H9 (cell line): ENCODE measurements around the gene TRAF6. TPM values are rescaled to one million over a fixed set of nuclear protein-coding genes. Genes with fewer than 3 reads are reported as not detected.

Source experiments
- DNase-seq: peaks from one replicate; pipeline ENCODE4 v3.0.0-alpha.2; 2017
- H2AFZ ChIP-seq: one replicate; pipeline ENCODE4 v1.6.1; 2013; ENCODE audit warnings: mild to moderate bottlenecking, low read length, control low read depth, moderate library complexity
- H2AK5ac ChIP-seq: 2 replicates; pipeline ENCODE4 v1.6.1; 2013; ENCODE audit warnings: low read length, control low read depth, mixed read lengths; ENCODE audit not compliant: insufficient read length
- H2BK120ac ChIP-seq: one replicate; pipeline ENCODE4 v1.6.1; 2013; ENCODE audit warnings: low read depth, mild to moderate bottlenecking, low read length, control low read depth, inconsistent platforms; ENCODE audit not compliant: poor library complexity, severe bottlenecking
- H2BK12ac ChIP-seq: 2 replicates; pipeline ENCODE4 v1.6.1; 2013; ENCODE audit warnings: low read length, control low read depth, mixed read lengths, low read depth; ENCODE audit not compliant: insufficient read length
- H2BK15ac ChIP-seq: 2 replicates; pipeline ENCODE4 v1.6.1; 2013; ENCODE audit warnings: low read depth, low read length, control low read depth
- H2BK20ac ChIP-seq: one replicate; pipeline ENCODE4 v1.6.1; 2013; ENCODE audit warnings: low read depth, mild to moderate bottlenecking, low read length, control low read depth, inconsistent platforms; ENCODE audit not compliant: poor library complexity, severe bottlenecking
- H2BK5ac ChIP-seq: 2 replicates; pipeline ENCODE4 v1.6.1; 2013; ENCODE audit warnings: low read length, control low read depth, mixed read lengths; ENCODE audit not compliant: insufficient read length
- H3K14ac ChIP-seq: 2 replicates; pipeline ENCODE4 v1.6.1; 2013; ENCODE audit warnings: low read length, control low read depth; ENCODE audit not compliant: insufficient read depth
- H3K18ac ChIP-seq: 2 replicates; pipeline ENCODE4 v1.6.1; 2013; ENCODE audit warnings: low read depth, mild to moderate bottlenecking, mixed read lengths, low read length, control low read depth; ENCODE audit not compliant: insufficient read length
- H3K23ac ChIP-seq: 2 replicates; pipeline ENCODE4 v1.6.1; 2013; ENCODE audit warnings: low read length, control low read depth, mixed read lengths, low read depth; ENCODE audit not compliant: insufficient read length
- H3K23me2 ChIP-seq: 2 replicates; pipeline ENCODE4 v1.6.1; 2013; ENCODE audit warnings: low read depth, mild to moderate bottlenecking, mixed read lengths, low read length, control low read depth; ENCODE audit not compliant: insufficient read length, poor library complexity, severe bottlenecking
- H3K27ac ChIP-seq: 2 replicates; pipeline ENCODE4 v1.5.1; 2013; ENCODE audit warnings: low read length, control low read depth, mixed read lengths, low read depth; ENCODE audit not compliant: insufficient read length
- H3K27me3 ChIP-seq: 2 replicates; pipeline ENCODE4 v1.6.1; 2013; ENCODE audit warnings: low read length, control low read depth, inconsistent platforms; ENCODE audit not compliant: insufficient read depth
- H3K4ac ChIP-seq: 2 replicates; pipeline ENCODE4 v1.6.1; 2013; ENCODE audit warnings: low read depth, mild to moderate bottlenecking, control low read depth, inconsistent platforms, low read length, moderate library complexity
- H3K4me1 ChIP-seq: 2 replicates; pipeline ENCODE4 v1.6.1; 2013; ENCODE audit warnings: low read length, control low read depth, inconsistent platforms; ENCODE audit not compliant: insufficient read depth
- H3K4me2 ChIP-seq: 2 replicates; pipeline ENCODE4 v1.6.1; 2013; ENCODE audit warnings: low read length, control low read depth, mixed read lengths; ENCODE audit not compliant: insufficient read length, insufficient read depth
- H3K56ac ChIP-seq: 2 replicates; pipeline ENCODE4 v1.6.1; 2013; ENCODE audit warnings: low read depth, mild to moderate bottlenecking, mixed read lengths, low read length, control low read depth; ENCODE audit not compliant: insufficient read length
- H3K79me1 ChIP-seq: 2 replicates; pipeline ENCODE4 v1.6.1; 2013; ENCODE audit warnings: low read depth, mild to moderate bottlenecking, moderate library complexity, low read length, control low read depth, inconsistent platforms; ENCODE audit not compliant: insufficient read depth, poor library complexity, severe bottlenecking
- H3K79me2 ChIP-seq: 2 replicates; pipeline ENCODE4 v1.6.1; 2013; ENCODE audit warnings: low read length, control low read depth, inconsistent platforms; ENCODE audit not compliant: insufficient read depth
- H3K9ac ChIP-seq: 2 replicates; pipeline ENCODE4 v1.6.1; 2013; ENCODE audit warnings: low read length, control low read depth, mixed read lengths; ENCODE audit not compliant: insufficient read length; ENCODE audit errors: extremely low read depth
- H3K9me3 ChIP-seq: one replicate; pipeline ENCODE4 v1.6.1; 2013; ENCODE audit warnings: low read depth, low read length, inconsistent platforms; ENCODE audit not compliant: control insufficient read depth
- H3T11ph ChIP-seq: one replicate; pipeline ENCODE4 v1.6.1; 2013; ENCODE audit warnings: mild to moderate bottlenecking, low read length, control low read depth, inconsistent platforms
- H4K20me1 ChIP-seq: one replicate; pipeline ENCODE4 v1.6.1; 2013; ENCODE audit not compliant: control insufficient read depth, insufficient read length, insufficient read depth
- H4K5ac ChIP-seq: 2 replicates; pipeline ENCODE4 v1.6.1; 2013; ENCODE audit warnings: low read depth, mild to moderate bottlenecking, mixed read lengths, low read length, control low read depth; ENCODE audit not compliant: insufficient read length
- H4K8ac ChIP-seq: replicated peaks from 2 replicates; pipeline ENCODE4 v1.6.1; 2013; ENCODE audit warnings: low read length, control low read depth, mixed read lengths, low read depth; ENCODE audit not compliant: insufficient read length
- H4K91ac ChIP-seq: 2 replicates; pipeline ENCODE4 v1.6.1; 2013; ENCODE audit warnings: low read depth, mild to moderate bottlenecking, moderate library complexity, mixed read lengths, low read length, control low read depth; ENCODE audit not compliant: insufficient read length
- H3K27ac Mint-ChIP-seq, 3 experiments: 2 replicates in 2 of 3; 3 replicates in 1 of 3; pipeline ENCODE4 v1.8.0; 2020 to 2021; ENCODE audit warnings: mixed read lengths in 3 of 3, mild to moderate bottlenecking in 1 of 3, moderate library complexity in 1 of 3
- H3K27me3 Mint-ChIP-seq: 2 replicates; pipeline ENCODE4 v1.8.0; 2021; ENCODE audit warnings: low read depth, mild to moderate bottlenecking, moderate library complexity, mixed read lengths
- H3K36me3 Mint-ChIP-seq, 3 experiments: 2 replicates in 2 of 3; 3 replicates in 1 of 3; pipeline ENCODE4 v1.8.0; 2020 to 2021; ENCODE audit warnings: low read depth in 3 of 3, mixed read lengths in 3 of 3; ENCODE audit not compliant: insufficient read depth in 1 of 3
- H3K4me1 Mint-ChIP-seq, 2 experiments: 2 replicates each; pipeline ENCODE4 v1.8.0; 2020; ENCODE audit warnings: mixed read lengths in 2 of 2
- H3K4me3 Mint-ChIP-seq, 2 experiments: 2 replicates in 1 of 2; 3 replicates in 1 of 2; pipeline ENCODE4 v1.8.0; 2020 to 2021; ENCODE audit warnings: mild to moderate bottlenecking in 2 of 2, mixed read lengths in 2 of 2, moderate library complexity in 1 of 2
- H3K9me3 Mint-ChIP-seq, 2 experiments: 2 replicates in 1 of 2; 3 replicates in 1 of 2; pipeline ENCODE4 v1.8.0; 2020; ENCODE audit warnings: mild to moderate bottlenecking in 2 of 2, mixed read lengths in 2 of 2, moderate library complexity in 1 of 2
- WGBS: extraction: QIAGEN DNeasy Blood & Tissue Kit; methylation state at CpG from one replicate; pipeline ENCODE4 v1.1.7; 2013; ENCODE audit warnings: missing lambda C conversion rate, low lambda C conversion rate, mixed read lengths; ENCODE audit not compliant: insufficient read length; ENCODE audit errors: extremely low coverage; 5-methylcytosine and 5-hydroxymethylcytosine counted together
- total RNA-seq: library from RNA; stranded (reverse); gene quantifications from 2 replicates; pipeline ENCODE4 v1.2.1, GENCODE V29; 2021
- TF ChIP-seq, protein P1 (sequence below): fragments of 200-600 bp; sonication (generic); conservative IDR thresholded peaks from 3 replicates; pipeline ENCODE4 v1.8.0; 2021; ENCODE audit warnings: antibody characterized with exemption, mild to moderate bottlenecking

The TRAF6 gene
- total RNA-seq, 1 experiment from 2014 or later: 9.9 TPM

GRCh38 chr11:36462321-36462720, 47.8 kb downstream of the TRAF6 start:
- Histone ChIP-seq H3T11ph (no peak overlapping the region), H4K5ac (no peak overlapping the region), H3K23me2 (no peaks in the 10 kb centered on the region), H3K56ac (no peak overlapping the region), H3K27ac (no peak overlapping the region), H2BK20ac (no peak overlapping the region), H3K4me1 (no peaks in the 10 kb centered on the region), H3K14ac (no peak overlapping the region), H3K9ac (no peak overlapping the region), H3K79me2 (no peaks in the 10 kb centered on the region), H4K91ac (no peak overlapping the region), H3K18ac (no peak overlapping the region), H3K4me2 (no peak overlapping the region), H2BK12ac (no peak overlapping the region), H3K79me1 (no peaks in the 10 kb centered on the region), H2BK120ac (no peak overlapping the region), H4K8ac (no peak overlapping the region), H2AK5ac (no peak overlapping the region), H2BK5ac (no peak overlapping the region), H3K9me3 (no peaks in the 10 kb centered on the region), H3K4ac (no peak overlapping the region), H3K27me3 (no peaks in the 10 kb centered on the region), H2BK15ac (no peak overlapping the region), H3K23ac (no peak overlapping the region), H2AFZ (no peak overlapping the region), H4K20me1 (no peaks in the 10 kb centered on the region)
- no CpG with 5 or more reads among the region's 15 CpGs for WGBS
- Mint-ChIP-seq H3K9me3 (no peaks in the 10 kb centered on the region), H3K27me3 (no peaks in the 10 kb centered on the region; the same call in 1 of the 2 replicates), H3K4me1 (peaks cover 10 to 12% of the 10 kb centered on the region in 2 experiments), H3K4me3 (no peak overlapping the region), H3K36me3 (no peaks in the 10 kb centered on the region), H3K27ac (no peak overlapping the region; a peak in 1 of 7 replicates)
- TF ChIP-seq, protein P1, sequence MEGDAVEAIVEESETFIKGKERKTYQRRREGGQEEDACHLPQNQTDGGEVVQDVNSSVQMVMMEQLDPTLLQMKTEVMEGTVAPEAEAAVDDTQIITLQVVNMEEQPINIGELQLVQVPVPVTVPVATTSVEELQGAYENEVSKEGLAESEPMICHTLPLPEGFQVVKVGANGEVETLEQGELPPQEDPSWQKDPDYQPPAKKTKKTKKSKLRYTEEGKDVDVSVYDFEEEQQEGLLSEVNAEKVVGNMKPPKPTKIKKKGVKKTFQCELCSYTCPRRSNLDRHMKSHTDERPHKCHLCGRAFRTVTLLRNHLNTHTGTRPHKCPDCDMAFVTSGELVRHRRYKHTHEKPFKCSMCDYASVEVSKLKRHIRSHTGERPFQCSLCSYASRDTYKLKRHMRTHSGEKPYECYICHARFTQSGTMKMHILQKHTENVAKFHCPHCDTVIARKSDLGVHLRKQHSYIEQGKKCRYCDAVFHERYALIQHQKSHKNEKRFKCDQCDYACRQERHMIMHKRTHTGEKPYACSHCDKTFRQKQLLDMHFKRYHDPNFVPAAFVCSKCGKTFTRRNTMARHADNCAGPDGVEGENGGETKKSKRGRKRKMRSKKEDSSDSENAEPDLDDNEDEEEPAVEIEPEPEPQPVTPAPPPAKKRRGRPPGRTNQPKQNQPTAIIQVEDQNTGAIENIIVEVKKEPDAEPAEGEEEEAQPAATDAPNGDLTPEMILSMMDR: no peak
- no peak for DNase-seq
